Neural progenitor cell (in vitro differentiated cells): ENCODE measurements around the gene KHDRBS1. TPM values are rescaled to one million over a fixed set of nuclear protein-coding genes. Genes with fewer than 3 reads are reported as not detected.
"Not testable (repeated sequence)": the region's sequence is repeated elsewhere in the genome, so short reads cannot be mapped to it uniquely, and the experiment has no call there.

Experiments
- DNase-seq: peaks from one replicate; pipeline ENCODE4 v3.0.0-alpha.2; 2016; ENCODE audit warnings: low spot score
- H2AFZ ChIP-seq: fragments of 200-600 bp; sonication (generic); replicated peaks from 2 replicates; pipeline ENCODE4 v1.6.1; 2016; ENCODE audit warnings: antibody characterized with exemption
- H3F3A ChIP-seq: fragments of 200-600 bp; sonication (generic); 2 replicates; pipeline ENCODE4 v1.6.1; 2016; ENCODE audit warnings: antibody characterized with exemption, low read depth
- H3K27ac ChIP-seq: fragments of 200-600 bp; sonication (generic); 2 replicates; pipeline ENCODE4 v1.5.1; 2016; ENCODE audit warnings: mild to moderate bottlenecking
- H3K27me3 ChIP-seq: fragments of 200-600 bp; sonication (generic); 2 replicates; pipeline ENCODE4 v1.6.1; 2016; ENCODE audit warnings: mild to moderate bottlenecking, moderate library complexity
- H3K36me3 ChIP-seq: fragments of 200-600 bp; sonication (generic); 2 replicates; pipeline ENCODE4 v1.5.1; 2016
- H3K4me1 ChIP-seq: fragments of 200-600 bp; sonication (generic); 2 replicates; pipeline ENCODE4 v1.6.1; 2016; ENCODE audit warnings: mixed run types
- H3K4me2 ChIP-seq: fragments of 200-600 bp; sonication (generic); 2 replicates; pipeline ENCODE4 v1.6.1; 2016
- H3K4me3 ChIP-seq: fragments of 200-600 bp; sonication (generic); 2 replicates; pipeline ENCODE4 v1.5.1; 2016
- H3K79me2 ChIP-seq: fragments of 200-600 bp; sonication (generic); 2 replicates; pipeline ENCODE4 v1.6.1; 2016; ENCODE audit warnings: low read depth
- H3K9ac ChIP-seq: fragments of 200-600 bp; sonication (generic); 2 replicates; pipeline ENCODE4 v1.6.1; 2016
- H3K9me3 ChIP-seq: fragments of 200-600 bp; sonication (generic); 2 replicates; pipeline ENCODE4 v1.5.1; 2016; ENCODE audit warnings: low read depth
- H4K20me1 ChIP-seq: fragments of 200-600 bp; sonication (generic); 2 replicates; pipeline ENCODE4 v1.6.1; 2016; ENCODE audit warnings: low read depth
- H3K27ac Mint-ChIP-seq: 3 replicates; pipeline ENCODE4 v1.8.0; 2021; ENCODE audit warnings: mixed read lengths
- H3K27me3 Mint-ChIP-seq: 2 replicates; pipeline ENCODE4 v1.8.0; 2022; ENCODE audit warnings: low read depth, mild to moderate bottlenecking, inconsistent platforms, moderate library complexity, mixed read lengths; ENCODE audit not compliant: insufficient read depth
- H3K36me3 Mint-ChIP-seq: 3 replicates; pipeline ENCODE4 v1.8.0; 2021; ENCODE audit warnings: mixed read lengths
- H3K4me1 Mint-ChIP-seq: 3 replicates; pipeline ENCODE4 v1.8.0; 2021; ENCODE audit warnings: mixed read lengths
- H3K4me3 Mint-ChIP-seq: 3 replicates; pipeline ENCODE4 v1.8.0; 2021; ENCODE audit warnings: mild to moderate bottlenecking, moderate library complexity, mixed read lengths
- H3K9me3 Mint-ChIP-seq: 3 replicates; pipeline ENCODE4 v1.8.0; 2020; ENCODE audit warnings: mixed read lengths
- CTCF ChIP-seq: fragments of 200-600 bp; sonication (generic); IDR thresholded peaks from 2 replicates; pipeline ENCODE4 v1.5.1; 2017; ENCODE audit warnings: antibody characterized with exemption, mild to moderate bottlenecking
- EZH2 ChIP-seq: fragments of 200-600 bp; sonication (generic); IDR thresholded peaks from 2 replicates; pipeline ENCODE4 v1.6.1; 2017; ENCODE audit warnings: antibody characterized with exemption, mild to moderate bottlenecking, moderate library complexity
- EZH2phosphoT487 ChIP-seq: fragments of 200-600 bp; sonication (generic); IDR thresholded peaks from 2 replicates; pipeline ENCODE4 v1.6.1; 2017; ENCODE audit warnings: antibody characterized with exemption
- total RNA-seq: library from RNA; depleted of rRNA; stranded (reverse); fragments of >200 nt; gene quantifications from 2 replicates; pipeline ENCODE4 v1.2.3, GENCODE V29; 2015; ENCODE audit warnings: low replicate concordance

The KHDRBS1 gene
- total RNA-seq, 1 donor from 2014 or later: 201 TPM

GRCh38 chr1:31991182-31991581, 22.5 kb upstream of the KHDRBS1 start:
- H3K4me3 ChIP-seq: no peak overlapping the region
- Mint-ChIP-seq H3K27me3 (no peaks in the 10 kb centered on the region), H3K4me3 (no peak overlapping the region), H3K9me3 (no peaks in the 10 kb centered on the region), H3K4me1 (peaks cover 18% of the 10 kb centered on the region), H3K27ac (no peak overlapping the region), H3K36me3 (no peaks in the 10 kb centered on the region)
- H3K4me1 ChIP-seq: no peaks in the 10 kb centered on the region
- H3K27me3 ChIP-seq: no peaks in the 10 kb centered on the region
- H3K4me2 ChIP-seq: no peak overlapping the region
- DNase-seq: no peak
- H3K9me3 ChIP-seq: no peaks in the 10 kb centered on the region
- H4K20me1 ChIP-seq: no peaks in the 10 kb centered on the region
- TF ChIP-seq CTCF: no peak
- no peak for TF ChIP-seq EZH2
- no peak for TF ChIP-seq EZH2phosphoT487
- no peak overlapping the region for H2AFZ ChIP-seq
- no peak overlapping the region for H3K9ac ChIP-seq
- H3K27ac ChIP-seq: no peak overlapping the region
- H3K36me3 ChIP-seq: no peaks in the 10 kb centered on the region
- H3K79me2 ChIP-seq: no peaks in the 10 kb centered on the region
- no peaks in the 10 kb centered on the region for H3F3A ChIP-seq

DNA sequence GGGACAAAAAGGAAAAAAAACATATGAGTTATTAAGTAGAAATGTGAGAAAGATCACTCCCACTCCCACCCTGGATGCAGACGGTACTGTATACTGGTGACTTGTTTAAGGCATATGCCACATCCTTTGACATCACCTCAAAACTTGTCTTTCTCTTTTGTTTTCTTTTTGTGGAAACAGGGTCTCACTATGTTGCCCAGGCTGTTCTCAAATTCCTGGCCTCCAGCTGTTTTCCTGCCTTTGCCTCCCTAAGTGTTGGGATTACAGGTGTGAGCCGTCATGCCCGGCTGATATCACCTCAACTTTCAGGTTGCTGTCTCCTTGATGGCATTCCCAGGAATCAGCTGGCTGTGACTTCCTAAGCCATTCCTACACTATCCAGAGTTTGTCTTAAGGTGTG, 18.4 kb upstream of the KHDRBS1 start:
- Histone ChIP-seq H3K4me2 (no peak overlapping the region), H3K27me3 (no peaks in the 10 kb centered on the region), H3F3A (no peaks in the 10 kb centered on the region), H4K20me1 (no peaks in the 10 kb centered on the region), H3K9me3 (no peaks in the 10 kb centered on the region), H3K79me2 (no peaks in the 10 kb centered on the region), H3K4me1 (no peaks in the 10 kb centered on the region), H2AFZ (no peak overlapping the region), H3K36me3 (no peaks in the 10 kb centered on the region), H3K9ac (no peak overlapping the region), H3K27ac (no peak overlapping the region), H3K4me3 (no peak overlapping the region)
- Mint-ChIP-seq H3K4me1 (peaks cover 5% of the 10 kb centered on the region), H3K27me3 (no peaks in the 10 kb centered on the region), H3K9me3 (no peaks in the 10 kb centered on the region), H3K36me3 (no peaks in the 10 kb centered on the region), H3K27ac (no peak overlapping the region), H3K4me3 (no peak overlapping the region)
- TF ChIP-seq CTCF: no peak
- no peak for TF ChIP-seq EZH2phosphoT487
- TF ChIP-seq EZH2: no peak
- no peak for DNase-seq

- DNase-seq, H3K4me3 ChIP-seq, H3K9ac ChIP-seq, H3K27me3 ChIP-seq, H3K9me3 Mint-ChIP-seq, H4K20me1 ChIP-seq, H3K36me3 Mint-ChIP-seq, H3K4me2 ChIP-seq, H3K36me3 ChIP-seq, H3K79me2 ChIP-seq, H3K4me3 Mint-ChIP-seq, H3F3A ChIP-seq, H3K4me1 ChIP-seq, H3K4me1 Mint-ChIP-seq, H3K9me3 ChIP-seq, H3K27me3 Mint-ChIP-seq, H3K27ac ChIP-seq, H2AFZ ChIP-seq, H3K27ac Mint-ChIP-seq: not testable (repeated sequence)
These were observed 17.5 kb upstream of the KHDRBS1 start for GRCh38 chr1:31996121-31996520.

DNA sequence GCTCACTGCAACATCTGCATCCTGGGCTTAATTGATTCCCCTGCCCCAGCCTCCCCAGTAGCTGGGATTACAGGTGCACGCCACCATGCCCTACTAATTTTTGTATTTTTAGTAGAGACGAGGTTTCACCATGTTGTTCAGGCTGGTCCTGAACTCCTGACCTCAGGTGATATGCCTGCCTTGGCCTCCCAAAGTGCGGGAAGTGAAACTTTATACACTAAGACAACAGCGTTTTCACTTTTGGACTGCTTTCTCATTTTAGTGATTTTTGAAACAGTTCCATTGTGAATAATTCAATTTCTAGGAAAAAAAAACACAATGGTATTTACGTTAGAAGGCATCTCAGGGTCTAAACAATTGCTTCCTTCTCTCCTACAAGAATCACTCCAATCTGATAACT, 11.8 kb upstream of the KHDRBS1 start:
- Histone ChIP-seq H3K4me2 (no peak overlapping the region), H3K36me3 (no peaks in the 10 kb centered on the region), H3F3A (no peaks in the 10 kb centered on the region), H3K4me1 (no peaks in the 10 kb centered on the region), H3K79me2 (no peaks in the 10 kb centered on the region), H3K4me3 (no peak overlapping the region), H2AFZ (no peak overlapping the region), H3K27ac (no peak overlapping the region), H3K27me3 (no peaks in the 10 kb centered on the region), H4K20me1 (no peaks in the 10 kb centered on the region), H3K9me3 (no peaks in the 10 kb centered on the region), H3K9ac (no peak overlapping the region)
- Mint-ChIP-seq H3K36me3 (no peaks in the 10 kb centered on the region), H3K27ac (no peak overlapping the region), H3K4me3 (peak overlapping the region; percentile 17), H3K27me3 (peaks cover 8% of the 10 kb centered on the region), H3K4me1 (peaks cover 10% of the 10 kb centered on the region), H3K9me3 (no peaks in the 10 kb centered on the region)
- TF ChIP-seq EZH2phosphoT487 (no peak), EZH2 (no peak), CTCF (no peak)
- no peak for DNase-seq

DNA sequence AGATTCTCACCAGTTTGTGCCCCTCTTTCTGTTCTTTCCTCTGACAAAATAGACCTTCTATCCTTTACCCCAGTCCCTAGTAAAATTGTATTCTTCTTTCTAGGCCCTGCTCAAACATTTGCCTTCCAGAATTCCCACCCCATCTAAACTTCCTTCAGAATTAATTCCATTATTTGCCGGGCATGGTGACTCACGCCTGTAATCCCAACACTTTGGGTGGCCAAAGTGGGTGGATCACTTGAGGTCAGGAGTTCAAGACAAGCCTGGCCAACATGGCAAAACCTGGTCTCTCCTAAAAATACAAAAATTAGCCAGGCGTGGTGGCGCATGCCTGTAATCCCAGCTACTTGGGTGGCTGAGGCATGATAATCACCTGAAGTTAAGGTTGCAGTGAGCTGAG, 11.4 kb upstream of the KHDRBS1 start:
- Mint-ChIP-seq H3K4me1 (peaks cover 10% of the 10 kb centered on the region), H3K4me3 (peak overlapping the region; percentile 17)
- not testable (repeated sequence) for H3K4me2 ChIP-seq, H4K20me1 ChIP-seq, H3K79me2 ChIP-seq, H3K27ac Mint-ChIP-seq, H3F3A ChIP-seq, H3K9ac ChIP-seq, H3K4me3 ChIP-seq, H3K9me3 Mint-ChIP-seq, H3K27me3 Mint-ChIP-seq, H3K9me3 ChIP-seq, H3K27me3 ChIP-seq, DNase-seq, H3K36me3 Mint-ChIP-seq, H2AFZ ChIP-seq, H3K36me3 ChIP-seq, H3K27ac ChIP-seq, H3K4me1 ChIP-seq
